GM19193 (cell line): ENCODE data around the gene SEMA4C.

ENCODE experiments used
- POLR2A ChIP-seq: IDR thresholded peaks from 4 replicates; pipeline ENCODE4 v1.6.1; 2011; ENCODE audit not compliant: insufficient read depth, insufficient read length; ENCODE audit errors: extremely low read depth

The SEMA4C gene

GRCh38 chr2:96838345-96839292 lies 31.3 kb downstream of the SEMA4C start:
- no peak for TF ChIP-seq POLR2A

- no peak for TF ChIP-seq POLR2A
Observed at GRCh38 chr2:96837575-96837974, 32.3 kb downstream of the SEMA4C start.

- no peak for TF ChIP-seq POLR2A
Observed at GRCh38 chr2:96835830-96836229, 34.0 kb downstream of the SEMA4C start.

GRCh38 chr2:96832754-96833507 lies 36.9 kb downstream of the SEMA4C start:
- TF ChIP-seq POLR2A, result no peak

- TF ChIP-seq POLR2A, result no peak
Observed at GRCh38 chr2:96832408-96832753, 37.5 kb downstream of the SEMA4C start.

- TF ChIP-seq POLR2A, result no peak
Observed at GRCh38 chr2:96831679-96832078, 38.2 kb downstream of the SEMA4C start.

- TF ChIP-seq POLR2A, result no peak
Observed at GRCh38 chr2:96830044-96830562, 39.8 kb downstream of the SEMA4C start.

GRCh38 chr2:96828874-96829273 lies 41.0 kb downstream of the SEMA4C start:
- no peak for TF ChIP-seq POLR2A

GRCh38 chr2:96828436-96828835 lies 41.4 kb downstream of the SEMA4C start:
- no peak for TF ChIP-seq POLR2A

GRCh38 chr2:96826546-96827278 lies 43.2 kb downstream of the SEMA4C start:
- no peak for TF ChIP-seq POLR2A

GRCh38 chr2:96825057-96825456 lies 44.8 kb downstream of the SEMA4C start:
- TF ChIP-seq POLR2A, result no peak

- no peak for TF ChIP-seq POLR2A
Observed at GRCh38 chr2:96824079-96824870, 45.6 kb downstream of the SEMA4C start.

- no peak for TF ChIP-seq POLR2A
Observed at GRCh38 chr2:96823198-96823597, 46.7 kb downstream of the SEMA4C start.

- TF ChIP-seq POLR2A, result no peak
Observed at GRCh38 chr2:96822786-96823185, 47.1 kb downstream of the SEMA4C start.
